Astrocyte of the hippocampus (primary cell): ENCODE measurements around the gene PECR.

Experiments used
- DNase-seq: peaks from one replicate; pipeline ENCODE4 v3.0.0; 2011; ENCODE audit warnings: low read depth, low spot score

The PECR gene

DNA sequence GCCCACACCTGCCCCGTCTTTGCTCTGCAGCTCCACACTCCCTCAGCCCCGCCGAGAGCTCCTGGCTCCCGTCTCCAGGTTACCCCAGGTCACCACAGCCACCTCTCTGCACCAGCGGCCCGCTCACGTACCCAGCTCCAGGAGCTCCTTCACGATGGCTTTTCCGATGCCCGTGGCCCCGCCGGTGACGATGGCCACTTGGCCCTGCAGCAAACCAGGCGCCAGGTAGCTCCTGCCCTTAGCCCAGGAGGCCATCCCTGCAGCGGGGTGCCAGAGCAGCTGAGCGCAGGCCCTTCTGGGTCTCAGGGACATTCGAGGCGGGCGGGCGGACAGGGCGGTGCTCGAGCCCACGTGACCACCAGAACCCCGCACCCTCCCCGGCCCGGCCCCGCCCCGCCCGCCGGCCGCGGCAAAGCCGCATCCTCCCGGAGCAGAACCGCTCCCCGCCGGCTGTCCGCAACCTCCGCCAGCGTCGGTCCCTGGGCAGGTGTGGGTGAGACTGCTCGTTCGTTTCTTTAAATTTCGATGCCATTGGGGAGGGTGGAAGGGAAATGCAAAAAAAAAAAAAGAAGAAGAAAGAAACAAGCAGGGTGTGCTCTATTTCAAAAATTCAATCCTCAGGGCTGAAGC, at the start of gene PECR, which contains the start of gene TMEM169:
PECR (minus strand) TSS at position 323 of the 630 bp plus-strand sequence; CDS start at position 255, 68 bp downstream.
TMEM169 (plus strand) TSS at position 433 of the 630 bp plus-strand sequence. CDS start 14,045 bp downstream, outside the sequence.
- DNase-seq = peak; percentile 88

- no peak for DNase-seq
Measured at GRCh38 chr2:216130346-216130971, 48.9 kb upstream of the PECR start.

DNA sequence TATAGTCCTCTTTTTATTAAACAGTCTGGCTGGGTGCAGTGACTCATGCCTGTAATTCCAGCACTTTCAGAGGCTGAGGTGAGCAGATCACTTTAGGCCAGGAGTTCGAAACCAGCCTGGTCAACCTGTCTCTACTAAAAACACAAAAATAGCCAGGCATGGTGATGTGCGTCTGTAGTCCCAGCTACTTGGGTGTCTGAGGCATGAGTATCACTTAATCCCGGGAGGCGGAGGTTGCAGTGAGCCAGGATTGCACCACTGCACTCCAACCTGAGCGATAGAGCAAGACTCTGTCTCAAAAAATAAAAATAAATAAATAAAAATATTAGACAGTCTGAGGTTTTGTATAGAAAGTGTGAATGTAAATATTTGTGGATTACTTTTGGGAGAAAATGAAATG, 45.3 kb upstream of the PECR start:
- DNase-seq = no peak

- no peak for DNase-seq
Measured at GRCh38 chr2:216121255-216121654, 39.6 kb upstream of the PECR start.

DNA sequence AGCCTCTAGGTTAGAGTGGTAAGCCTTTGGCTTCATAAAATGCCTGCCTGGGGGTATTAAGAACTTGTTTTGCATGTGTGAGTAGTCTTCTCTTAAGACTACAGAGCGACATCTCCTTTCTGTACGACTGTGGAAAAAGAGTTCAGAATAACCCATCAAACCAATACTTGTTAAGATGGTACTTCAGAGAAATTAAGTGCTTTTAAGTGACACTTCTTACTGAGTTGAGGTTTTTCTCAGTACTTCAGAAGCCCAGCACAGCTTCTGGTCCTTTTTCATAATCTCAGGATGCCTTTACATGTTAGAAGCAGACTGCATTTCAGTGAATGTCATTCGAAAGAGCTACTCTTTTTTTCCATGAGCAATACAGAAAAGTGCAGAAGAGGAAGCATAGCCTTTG, 38.4 kb upstream of the PECR start:
- no peak for DNase-seq

GRCh38 chr2:216119146-216119545, 37.5 kb upstream of the PECR start:
- DNase-seq = no peak

GRCh38 chr2:216118474-216118873, 36.9 kb upstream of the PECR start:
- DNase-seq = no peak

- DNase-seq = peak; percentile 14
Measured at GRCh38 chr2:216117561-216118340, 36.1 kb upstream of the PECR start.

DNA sequence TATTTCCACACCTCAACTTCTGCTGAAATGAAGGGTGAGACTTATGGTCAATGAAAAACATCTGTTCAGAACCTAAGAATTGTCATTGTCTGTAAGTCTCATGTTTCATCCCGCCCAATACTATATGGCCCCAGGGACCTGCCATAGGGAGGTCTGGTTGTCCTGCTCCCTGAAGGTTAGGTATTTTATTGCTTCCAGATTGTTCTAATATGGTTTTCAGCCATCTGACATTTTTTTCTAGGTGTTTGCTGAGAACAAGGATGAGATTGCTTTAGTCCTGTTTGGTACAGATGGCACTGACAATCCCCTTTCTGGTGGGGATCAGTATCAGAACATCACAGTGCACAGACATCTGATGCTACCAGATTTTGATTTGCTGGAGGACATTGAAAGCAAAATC, 34.8 kb upstream of the PECR start:
- DNase-seq = no peak

DNA sequence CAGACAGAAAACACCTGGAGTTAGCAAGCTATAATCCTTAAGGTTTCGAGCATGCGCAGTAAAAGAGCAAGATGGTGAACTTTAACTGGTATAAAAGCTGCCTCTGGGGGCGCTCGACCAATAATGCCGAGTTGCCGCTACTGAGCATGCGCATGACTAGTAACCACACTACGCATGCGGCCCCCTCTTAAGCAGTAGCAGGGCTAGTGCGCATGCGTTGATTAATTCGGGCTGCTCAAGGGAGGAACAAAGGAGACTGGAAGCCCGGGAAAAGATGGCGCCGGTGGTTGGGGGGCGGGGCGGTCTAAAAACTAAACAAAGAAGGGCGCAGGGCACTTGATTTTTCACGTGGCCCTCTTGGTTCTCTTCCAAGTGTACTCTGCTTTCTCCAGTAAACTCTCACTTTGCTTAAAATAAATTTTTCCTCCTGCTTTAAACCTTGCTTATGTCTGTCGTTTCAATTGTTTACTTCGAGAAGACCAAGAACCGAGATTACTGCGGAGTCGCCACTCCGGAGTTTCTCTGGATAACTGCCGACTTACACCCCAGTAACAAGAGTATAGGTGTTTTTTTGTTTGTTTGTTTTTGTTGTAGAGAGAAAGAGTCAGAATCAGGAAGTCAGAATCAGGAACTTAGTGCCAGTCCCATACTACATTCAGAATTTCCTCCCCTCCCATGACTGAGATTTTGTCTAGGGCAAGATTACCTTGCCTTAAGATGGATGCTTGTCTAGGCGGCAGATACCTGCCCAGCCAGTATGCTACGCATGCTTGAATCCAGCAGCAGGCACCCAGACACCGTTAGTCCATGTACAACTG, 33.3 kb upstream of the PECR start:
- peak; percentile 99 for DNase-seq

DNA sequence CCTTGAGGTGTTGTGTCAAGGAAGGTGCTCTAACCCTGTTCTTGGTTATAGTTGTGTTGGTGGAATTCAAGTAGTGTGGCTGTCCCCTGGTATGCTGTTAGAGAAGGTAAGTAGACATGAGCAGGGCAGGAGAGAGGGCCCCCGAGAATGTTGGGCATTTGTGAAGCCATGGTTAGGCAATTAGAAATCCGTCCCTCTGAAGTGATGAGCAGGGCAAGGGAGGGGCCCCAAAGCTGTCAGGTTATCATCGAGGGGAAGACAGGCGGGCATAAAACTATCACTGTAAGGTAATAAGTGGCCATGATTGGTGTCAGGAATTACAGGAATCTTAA, 32.7 kb upstream of the PECR start:
- DNase-seq = no peak

GRCh38 chr2:216113572-216113971, 32.0 kb upstream of the PECR start:
- DNase-seq = no peak

DNA sequence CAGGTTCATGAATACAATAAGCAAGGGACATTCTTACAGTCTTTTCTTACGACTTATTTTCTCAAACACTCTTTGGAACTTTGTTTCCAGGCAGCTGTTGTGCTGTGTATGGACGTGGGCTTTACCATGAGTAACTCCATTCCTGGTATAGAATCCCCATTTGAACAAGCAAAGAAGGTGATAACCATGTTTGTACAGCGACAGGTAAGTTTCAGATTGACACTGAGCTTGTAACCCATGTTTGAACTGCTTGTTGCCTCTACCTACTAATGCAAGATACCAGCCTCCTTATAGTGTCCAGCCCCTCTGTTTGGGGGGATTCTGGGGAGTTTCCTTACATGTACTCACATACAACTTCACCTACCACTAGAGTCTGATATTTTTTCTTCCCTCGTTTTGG, 31.3 kb upstream of the PECR start:
- DNase-seq = no peak

DNA sequence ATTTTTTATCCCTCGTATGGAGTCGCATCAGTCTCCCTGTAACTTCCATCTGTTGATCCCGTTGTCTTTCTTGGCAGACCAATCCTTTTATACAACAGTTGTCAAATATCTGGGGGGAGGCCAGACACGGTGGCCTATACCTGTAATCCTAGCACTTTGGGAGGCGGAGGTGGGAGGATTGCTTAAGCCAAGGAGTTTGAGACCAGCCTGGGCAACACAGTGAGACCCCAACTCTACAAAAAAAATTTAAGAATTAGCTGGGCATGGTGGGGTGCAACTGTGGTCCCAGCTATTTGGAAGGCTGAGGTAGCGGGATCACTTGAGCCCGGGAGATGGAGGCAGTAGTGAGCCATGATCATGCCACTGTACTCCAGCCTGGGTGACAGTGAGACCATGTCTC, 29.5 kb upstream of the PECR start:
- no peak for DNase-seq

- DNase-seq = no peak
Measured at GRCh38 chr2:216110620-216111019, 29.0 kb upstream of the PECR start.

DNA sequence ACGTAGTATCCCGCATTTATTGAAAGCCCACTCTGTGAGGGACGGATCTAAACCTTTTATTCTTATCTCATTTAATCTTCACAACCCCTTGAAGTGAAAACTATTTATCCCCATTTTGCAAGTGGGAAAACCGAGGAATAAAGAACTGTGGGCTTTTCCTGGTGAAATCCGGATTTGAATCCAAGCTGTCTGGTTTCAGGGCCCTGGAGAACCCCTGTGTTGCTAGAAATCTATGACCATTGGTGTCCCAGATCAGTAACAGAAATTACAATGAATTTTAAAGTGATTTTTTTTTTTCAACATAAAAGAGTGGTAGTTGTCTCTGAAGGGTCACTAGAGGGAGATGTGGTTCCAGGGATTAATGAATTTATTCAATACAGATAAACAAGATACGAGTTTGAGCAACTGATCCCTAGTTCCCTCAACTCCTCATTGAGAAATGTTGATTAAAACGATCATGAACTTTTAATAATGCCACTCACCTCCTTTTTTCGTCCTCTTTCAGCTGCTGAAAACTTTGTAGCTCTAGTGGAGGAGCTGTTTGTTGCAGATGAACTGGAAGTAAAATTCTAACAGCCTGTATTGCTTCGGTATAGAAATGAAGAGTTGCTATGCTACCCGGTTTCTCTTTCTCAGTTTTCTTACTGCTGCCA, 28.5 kb upstream of the PECR start:
- DNase-seq = peak; percentile 61

- DNase-seq = peak; percentile 99
Measured at GRCh38 chr2:216108967-216109921, 27.6 kb upstream of the PECR start, which contains the start of gene XRCC5. Gene XRCC5, plus strand, starts transcription at chr2:216109348. Its CDS starts 89 bp downstream, at chr2:216109437.

DNA sequence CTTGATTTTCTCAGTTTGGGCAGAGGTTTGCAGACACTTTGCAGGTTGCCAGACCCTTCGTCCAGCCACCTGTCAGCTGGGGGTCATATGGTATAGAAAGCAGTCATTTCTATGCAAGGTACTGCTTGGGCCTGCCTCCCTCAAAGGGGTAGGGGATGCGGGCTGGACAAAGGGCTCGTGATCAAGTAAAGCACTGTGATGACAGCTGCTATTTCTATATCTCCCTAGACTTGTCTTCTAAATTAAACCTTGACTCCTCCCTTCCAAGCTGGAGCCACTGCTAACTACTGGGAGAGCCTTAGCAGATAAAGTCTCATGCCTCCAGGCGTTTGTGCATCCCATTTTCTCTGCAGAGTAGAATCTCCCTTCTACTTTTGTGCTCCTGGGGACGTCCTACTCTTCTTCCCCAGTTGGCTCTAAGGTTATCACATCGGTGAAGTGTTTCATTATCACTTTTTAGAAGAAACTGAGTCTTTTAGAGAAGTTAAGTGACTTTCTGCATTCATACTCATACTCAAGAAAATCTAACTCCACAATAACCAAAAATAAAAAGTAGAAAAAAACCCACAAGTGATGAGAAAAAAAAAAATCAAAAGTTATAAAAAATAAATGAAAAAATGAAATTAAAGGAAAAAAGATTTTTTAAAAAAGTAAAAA, 26.8 kb upstream of the PECR start:
- DNase-seq = no peak

DNA sequence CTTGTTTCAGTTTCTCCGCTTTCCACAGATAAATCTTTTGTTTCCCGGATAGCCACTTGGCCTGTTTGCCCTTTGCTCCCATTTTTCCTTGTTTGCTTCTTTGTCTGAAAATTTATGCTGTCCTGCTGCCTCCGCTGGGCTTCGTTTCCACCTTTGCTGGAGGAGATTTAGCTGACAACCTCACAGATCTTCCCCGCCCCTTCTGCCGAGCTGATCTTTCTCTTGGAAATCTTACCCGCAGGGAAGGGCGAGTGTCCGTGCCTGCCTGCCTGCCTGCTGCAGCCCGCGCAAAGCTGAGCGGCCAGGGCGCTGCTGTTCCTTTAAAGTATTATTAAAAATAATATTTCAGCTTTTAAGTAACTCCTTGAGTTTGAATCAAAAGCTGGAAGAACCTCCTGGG, 26.2 kb upstream of the PECR start:
- no peak for DNase-seq

DNA sequence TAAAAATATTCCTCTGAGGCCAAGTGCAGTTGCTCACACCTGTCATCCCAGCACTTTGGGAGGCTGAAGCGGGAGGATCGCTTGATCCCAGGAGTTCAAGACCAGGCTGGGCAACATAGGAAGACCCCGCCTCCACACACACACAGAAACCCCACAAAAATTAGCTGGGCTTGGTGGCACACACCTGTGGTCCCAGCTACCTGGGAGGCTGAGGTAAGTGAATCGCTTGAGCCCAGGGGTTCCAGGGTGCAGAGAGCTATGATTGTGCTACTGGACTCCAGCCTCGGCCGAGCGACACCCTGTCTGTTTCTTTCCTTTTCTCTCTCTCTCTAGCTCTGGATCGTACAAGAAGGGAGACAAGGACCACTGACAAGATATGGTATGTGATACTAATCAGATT, 25.7 kb upstream of the PECR start:
- no peak for DNase-seq
